Measurements from ENCODE around the gene UBE2E3.

DNA sequence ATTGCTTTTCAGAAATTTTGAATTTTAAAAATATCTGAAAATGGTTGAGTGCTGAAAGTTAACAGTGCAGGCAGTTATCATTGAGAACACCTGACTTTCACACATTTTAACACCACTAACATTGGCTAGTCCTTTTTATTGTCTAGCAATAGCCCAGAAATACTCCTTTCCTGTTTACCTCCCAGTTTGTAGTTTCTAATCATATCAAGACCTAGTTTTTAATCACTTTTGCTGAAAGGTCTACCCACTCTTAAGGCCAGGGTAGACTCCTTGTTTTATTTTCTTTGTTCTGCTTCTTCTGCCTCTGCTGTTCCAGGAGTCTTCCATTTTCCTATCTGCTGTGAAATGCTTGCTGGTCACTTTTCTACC is 72.1 kb downstream of the UBE2E3 start:
- TF ChIP-seq CTCF (IDR thresholded peaks at IDR 0.05), result no peak
- no peak for TF ChIP-seq POLR2A (IDR thresholded peaks at IDR 0.05)
- TF ChIP-seq EP300 (IDR thresholded peaks at IDR 0.05; ENCODE audit: low read depth), result no peak
